PC-9 (cell line): Measurements from ENCODE around the gene BCAS2.

ENCODE experiments used
- EZH2 ChIP-seq: fragments of 200-600 bp; sonication (generic); IDR thresholded peaks from 2 replicates; pipeline ENCODE4 v1.8.0; 2017; ENCODE audit warnings: antibody characterized with exemption, low read depth
- TF ChIP-seq, protein P1 (sequence below): fragments of 200-600 bp; sonication (generic); conservative IDR thresholded peaks from 2 replicates; pipeline ENCODE4 v1.6.1; 2017; ENCODE audit warnings: mixed run types, antibody characterized with exemption, mild to moderate bottlenecking, moderate library complexity

DNA sequence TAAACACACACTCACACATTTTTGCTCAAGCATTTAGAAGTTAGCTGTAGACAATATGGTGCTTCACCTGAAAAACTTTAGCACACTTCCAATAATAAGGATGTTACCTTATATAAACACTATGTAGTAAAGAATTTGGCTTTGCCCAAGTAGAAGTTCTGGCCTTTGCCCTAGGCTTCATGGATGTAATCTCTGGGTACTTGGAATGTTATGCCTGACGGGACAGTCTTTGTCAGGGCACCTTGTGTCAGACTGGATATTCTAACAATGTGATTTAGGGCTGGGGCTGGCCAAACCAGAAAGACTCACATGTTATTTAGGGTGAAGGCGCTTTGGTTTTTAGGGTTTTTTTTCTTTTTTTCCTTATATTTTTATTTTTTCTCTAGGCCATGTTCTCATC, 35.6 kb downstream of the BCAS2 start:
- TF ChIP-seq EZH2, result no peak
- TF ChIP-seq, protein P1, sequence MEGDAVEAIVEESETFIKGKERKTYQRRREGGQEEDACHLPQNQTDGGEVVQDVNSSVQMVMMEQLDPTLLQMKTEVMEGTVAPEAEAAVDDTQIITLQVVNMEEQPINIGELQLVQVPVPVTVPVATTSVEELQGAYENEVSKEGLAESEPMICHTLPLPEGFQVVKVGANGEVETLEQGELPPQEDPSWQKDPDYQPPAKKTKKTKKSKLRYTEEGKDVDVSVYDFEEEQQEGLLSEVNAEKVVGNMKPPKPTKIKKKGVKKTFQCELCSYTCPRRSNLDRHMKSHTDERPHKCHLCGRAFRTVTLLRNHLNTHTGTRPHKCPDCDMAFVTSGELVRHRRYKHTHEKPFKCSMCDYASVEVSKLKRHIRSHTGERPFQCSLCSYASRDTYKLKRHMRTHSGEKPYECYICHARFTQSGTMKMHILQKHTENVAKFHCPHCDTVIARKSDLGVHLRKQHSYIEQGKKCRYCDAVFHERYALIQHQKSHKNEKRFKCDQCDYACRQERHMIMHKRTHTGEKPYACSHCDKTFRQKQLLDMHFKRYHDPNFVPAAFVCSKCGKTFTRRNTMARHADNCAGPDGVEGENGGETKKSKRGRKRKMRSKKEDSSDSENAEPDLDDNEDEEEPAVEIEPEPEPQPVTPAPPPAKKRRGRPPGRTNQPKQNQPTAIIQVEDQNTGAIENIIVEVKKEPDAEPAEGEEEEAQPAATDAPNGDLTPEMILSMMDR, result no peak
